BE2C (cell line): ENCODE data around the gene ETNK2.
"Not testable (repeated sequence)": the region's sequence is repeated elsewhere in the genome, so short reads cannot be mapped to it uniquely, and the experiment has no call there.

Source experiments
- DNase-seq: peaks from one replicate; pipeline ENCODE4 v3.0.0-alpha.2; 2020
- H3K27me3 ChIP-seq: fragments of 250-450 bp; sonication (Bioruptor Pico); 2 replicates; pipeline ENCODE4 v1.5.1; 2020; ENCODE audit warnings: mild to moderate bottlenecking
- H3K36me3 ChIP-seq: fragments of 250-450 bp; sonication (Bioruptor Pico); 2 replicates; pipeline ENCODE4 v1.5.1; 2020; ENCODE audit warnings: mild to moderate bottlenecking
- H3K4me1 ChIP-seq: fragments of 250-450 bp; sonication (Bioruptor Pico); 2 replicates; pipeline ENCODE4 v1.5.1; 2020
- H3K4me3 ChIP-seq: 2 replicates; pipeline ENCODE4 v1.5.1; 2011; ENCODE audit warnings: low read depth, low read length
- H3K9me3 ChIP-seq: fragments of 250-450 bp; sonication (Bioruptor Pico); 2 replicates; pipeline ENCODE4 v1.5.1; 2020
- TF ChIP-seq, protein P1 (sequence below): IDR thresholded peaks from 2 replicates; pipeline ENCODE4 v1.5.1; 2012; ENCODE audit warnings: mild to moderate bottlenecking, low read depth, low read length

Gene ETNK2

DNA sequence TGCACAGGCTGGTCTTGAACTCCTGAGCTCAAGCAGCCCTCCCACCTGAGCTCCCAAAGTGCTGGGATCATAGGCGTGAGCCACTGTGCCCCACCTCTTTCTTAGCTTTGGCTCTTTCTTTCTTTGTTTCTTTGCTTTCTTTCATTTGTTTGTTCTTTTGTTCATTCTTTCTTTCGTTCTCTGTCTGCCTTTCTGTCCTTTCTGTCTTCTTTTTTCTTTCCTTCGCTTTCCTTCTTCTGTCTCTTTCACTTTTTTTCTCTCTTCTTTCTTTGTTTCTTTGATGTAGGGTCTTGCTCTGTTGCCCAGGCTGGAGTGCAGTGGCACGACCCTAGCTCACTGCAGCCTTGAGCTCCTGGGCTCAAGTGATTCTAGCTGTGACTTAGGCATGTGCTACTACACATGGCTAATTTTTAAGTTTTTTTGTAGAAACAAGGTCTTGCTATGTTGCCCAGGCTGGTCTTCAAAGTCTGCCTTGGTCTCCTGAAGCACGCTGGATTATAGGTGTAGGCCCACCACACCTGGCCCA, 60.0 kb downstream of the ETNK2 start:
- H3K27me3 ChIP-seq = no peaks in the 10 kb centered on the region
- no peak for DNase-seq
- no peaks in the 10 kb centered on the region for H3K4me1 ChIP-seq
- no peaks in the 10 kb centered on the region for H3K9me3 ChIP-seq
- TF ChIP-seq, protein P1, sequence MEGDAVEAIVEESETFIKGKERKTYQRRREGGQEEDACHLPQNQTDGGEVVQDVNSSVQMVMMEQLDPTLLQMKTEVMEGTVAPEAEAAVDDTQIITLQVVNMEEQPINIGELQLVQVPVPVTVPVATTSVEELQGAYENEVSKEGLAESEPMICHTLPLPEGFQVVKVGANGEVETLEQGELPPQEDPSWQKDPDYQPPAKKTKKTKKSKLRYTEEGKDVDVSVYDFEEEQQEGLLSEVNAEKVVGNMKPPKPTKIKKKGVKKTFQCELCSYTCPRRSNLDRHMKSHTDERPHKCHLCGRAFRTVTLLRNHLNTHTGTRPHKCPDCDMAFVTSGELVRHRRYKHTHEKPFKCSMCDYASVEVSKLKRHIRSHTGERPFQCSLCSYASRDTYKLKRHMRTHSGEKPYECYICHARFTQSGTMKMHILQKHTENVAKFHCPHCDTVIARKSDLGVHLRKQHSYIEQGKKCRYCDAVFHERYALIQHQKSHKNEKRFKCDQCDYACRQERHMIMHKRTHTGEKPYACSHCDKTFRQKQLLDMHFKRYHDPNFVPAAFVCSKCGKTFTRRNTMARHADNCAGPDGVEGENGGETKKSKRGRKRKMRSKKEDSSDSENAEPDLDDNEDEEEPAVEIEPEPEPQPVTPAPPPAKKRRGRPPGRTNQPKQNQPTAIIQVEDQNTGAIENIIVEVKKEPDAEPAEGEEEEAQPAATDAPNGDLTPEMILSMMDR = no peak
- H3K4me3 ChIP-seq = no peak overlapping the region
- H3K36me3 ChIP-seq = no peaks in the 10 kb centered on the region

DNA sequence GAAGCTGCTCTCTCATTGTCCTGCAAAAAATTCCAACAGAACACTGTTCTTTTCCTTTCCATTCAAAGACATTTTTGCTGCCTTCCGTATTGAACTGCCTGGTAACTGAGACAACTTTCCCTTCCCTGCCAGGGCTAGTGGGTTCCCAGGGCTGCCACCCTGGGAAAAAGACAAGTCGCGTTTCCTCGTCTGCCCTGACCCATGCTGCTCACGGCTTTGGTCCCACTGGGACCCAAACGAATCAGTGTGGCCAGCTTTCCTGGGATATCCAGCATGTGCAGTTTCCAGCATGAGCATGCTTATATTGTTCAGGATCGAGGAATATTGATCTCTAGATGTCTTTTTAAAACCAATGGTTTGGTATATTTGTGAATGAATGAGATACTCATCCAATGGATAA, 60.8 kb downstream of the ETNK2 start:
- Histone ChIP-seq H3K4me3 (no peak overlapping the region), H3K9me3 (no peaks in the 10 kb centered on the region), H3K4me1 (no peaks in the 10 kb centered on the region), H3K36me3 (no peaks in the 10 kb centered on the region), H3K27me3 (no peaks in the 10 kb centered on the region)
- DNase-seq = no peak
- TF ChIP-seq, protein P1 = no peak

DNA sequence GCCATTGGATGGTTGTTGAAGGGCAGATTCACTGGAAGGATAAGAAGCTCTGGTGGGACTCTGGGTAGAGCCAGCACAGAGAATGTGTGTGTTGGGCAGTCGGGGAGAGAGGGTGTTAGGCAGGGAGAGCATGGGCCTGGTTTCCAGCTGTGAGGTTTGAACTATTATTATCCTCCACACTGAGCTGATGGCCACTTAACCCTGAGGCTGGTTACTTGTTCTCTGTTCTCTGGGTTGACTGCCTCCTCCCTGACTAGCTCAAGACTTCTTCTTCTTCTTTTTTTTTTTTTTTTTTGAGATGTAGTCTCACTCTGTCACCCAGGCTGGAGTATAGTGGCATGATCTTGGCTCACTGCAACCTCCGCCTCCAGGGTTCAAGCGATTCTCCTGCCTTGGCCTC, 61.7 kb downstream of the ETNK2 start:
- not testable (repeated sequence) for H3K9me3 ChIP-seq, DNase-seq, H3K36me3 ChIP-seq, H3K4me3 ChIP-seq, H3K27me3 ChIP-seq, H3K4me1 ChIP-seq

DNA sequence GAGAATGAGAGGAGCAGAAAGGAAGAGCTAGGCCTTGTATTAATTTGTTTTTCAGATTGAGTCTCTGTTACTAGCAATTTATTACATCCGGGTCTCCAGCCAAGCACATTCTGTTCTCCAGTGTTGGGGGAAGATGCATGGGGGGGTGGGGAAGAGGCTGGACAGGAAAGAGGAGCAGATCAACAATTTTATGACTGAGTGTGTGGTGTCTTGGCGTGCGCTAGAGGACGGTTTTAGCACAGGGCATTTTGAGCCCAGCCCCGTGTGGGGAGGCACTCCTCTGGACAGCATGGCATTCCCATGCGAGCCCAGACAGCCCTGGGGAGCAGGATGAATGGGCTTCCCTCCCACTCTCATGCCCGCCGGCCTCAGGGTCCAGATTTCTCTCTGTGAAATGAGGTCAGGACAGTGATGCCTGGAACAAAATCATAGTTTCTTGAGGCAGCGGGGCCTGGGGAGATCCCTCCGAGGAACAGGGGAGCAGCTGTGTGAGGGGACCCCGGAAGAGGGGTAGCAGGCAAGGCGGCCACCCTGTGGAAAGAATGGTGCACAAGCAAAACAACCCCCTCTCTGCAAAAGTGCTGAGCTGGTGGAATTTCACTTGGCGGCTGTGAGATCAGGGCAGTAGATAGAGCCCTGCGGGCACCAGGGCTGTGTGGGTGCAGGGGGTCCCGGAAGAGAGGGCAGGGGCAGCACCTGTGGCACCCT, 62.6 kb downstream of the ETNK2 start:
- H3K4me3 ChIP-seq = no peak overlapping the region
- H3K4me1 ChIP-seq = no peaks in the 10 kb centered on the region
- no peaks in the 10 kb centered on the region for H3K9me3 ChIP-seq
- no peak for DNase-seq
- no peaks in the 10 kb centered on the region for H3K36me3 ChIP-seq
- TF ChIP-seq, protein P1 = no peak
- H3K27me3 ChIP-seq = no peaks in the 10 kb centered on the region

DNA sequence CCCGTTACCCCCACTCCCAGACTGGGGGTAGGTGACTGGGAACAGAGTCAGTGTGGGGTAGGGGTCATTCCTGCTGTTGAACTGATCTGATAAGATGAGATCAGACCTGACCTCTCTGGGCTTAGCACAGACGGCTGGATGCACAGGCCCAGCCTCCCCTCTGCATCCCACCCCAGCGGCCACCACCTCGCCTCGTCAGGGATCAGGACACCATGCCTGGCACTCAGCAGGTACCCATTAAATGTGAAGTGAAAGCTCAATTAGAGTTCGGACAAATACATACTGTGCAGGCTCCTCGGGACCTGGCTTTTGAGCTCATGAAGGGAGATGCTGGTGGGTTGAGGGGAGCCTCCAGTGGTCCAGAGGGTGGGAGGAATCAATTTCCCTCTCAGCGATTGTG, 63.2 kb downstream of the ETNK2 start:
- no peak overlapping the region for H3K4me3 ChIP-seq
- TF ChIP-seq, protein P1 = no peak
- no peak for DNase-seq
- no peaks in the 10 kb centered on the region for H3K36me3 ChIP-seq
- no peaks in the 10 kb centered on the region for H3K4me1 ChIP-seq
- H3K9me3 ChIP-seq = no peaks in the 10 kb centered on the region
- H3K27me3 ChIP-seq = no peaks in the 10 kb centered on the region

DNA sequence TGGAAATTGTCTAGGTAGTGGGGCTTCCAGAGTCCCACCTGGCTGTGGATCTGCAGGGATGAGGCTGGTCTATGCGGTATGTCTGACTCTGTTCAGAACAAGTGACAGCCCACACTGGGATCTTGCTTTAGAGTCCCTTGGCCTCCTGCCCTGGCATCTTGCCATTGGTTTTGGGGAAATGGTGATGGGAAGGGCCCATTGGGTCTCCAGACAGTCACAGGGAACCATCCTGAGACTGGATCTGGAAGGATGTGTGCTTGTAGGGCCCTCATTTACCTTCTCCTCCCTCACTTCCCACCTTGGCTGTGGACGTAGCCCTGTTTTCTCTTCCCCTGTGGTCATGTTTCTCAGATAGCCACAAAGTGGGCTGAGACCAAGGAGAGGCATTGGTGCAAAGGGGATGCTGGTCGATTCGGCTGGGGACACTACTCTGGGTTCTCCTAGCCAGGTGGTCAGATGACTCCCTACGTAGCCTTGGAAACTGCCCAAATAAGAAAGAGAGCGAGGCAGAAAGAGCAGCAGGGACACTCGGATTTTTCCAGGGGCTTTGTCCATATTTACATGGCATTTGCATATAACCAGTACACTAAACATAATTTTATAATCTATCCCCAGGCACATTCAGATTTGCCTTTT, 63.8 kb downstream of the ETNK2 start:
- Histone ChIP-seq H3K27me3 (no peaks in the 10 kb centered on the region), H3K9me3 (no peaks in the 10 kb centered on the region), H3K36me3 (no peaks in the 10 kb centered on the region), H3K4me3 (no peak overlapping the region), H3K4me1 (no peaks in the 10 kb centered on the region)
- no peak for DNase-seq
- TF ChIP-seq, protein P1 = no peak
